GM12878 (cell line): ENCODE data around the gene ATP5PB.

ENCODE experiments used
- GABPA ChIP-seq: IDR thresholded peaks from 2 replicates; pipeline ENCODE4 v1.6.1; 2014; ENCODE audit warnings: antibody characterized with exemption, low read depth, mild to moderate bottlenecking, inconsistent platforms
- POLR2A ChIP-seq: IDR thresholded peaks from 2 replicates; pipeline ENCODE4 v1.6.1; 2011; ENCODE audit warnings: low read depth, mild to moderate bottlenecking, low read length
- POLR2AphosphoS2 ChIP-seq: IDR thresholded peaks from 2 replicates; pipeline ENCODE4 v1.6.1; 2011; ENCODE audit warnings: low read depth, mild to moderate bottlenecking, low read length, improper control_type of control experiment, moderate library complexity
- SMC3 ChIP-seq: IDR thresholded peaks from 2 replicates; pipeline ENCODE4 v1.6.1; 2011; ENCODE audit warnings: low read length, improper control_type of control experiment, borderline replicate concordance
- TF ChIP-seq, protein P1 (sequence below), 3 experiments: IDR thresholded peaks in 2 of 3; conservative IDR thresholded peaks in 1 of 3; 2 replicates each; pipeline ENCODE4 v1.5.1; 2011; ENCODE audit warnings: low read depth in 3 of 3, low read length in 3 of 3, mild to moderate bottlenecking in 3 of 3, control low read depth in 2 of 3, moderate library complexity in 2 of 3, inconsistent platforms in 1 of 3, mixed read lengths in 1 of 3; ENCODE audit not compliant: control insufficient read depth in 2 of 3, insufficient read depth in 1 of 3; ENCODE audit errors: extremely low read depth in 1 of 3
- TF ChIP-seq, protein P2 (sequence below): IDR thresholded peaks from 2 replicates; pipeline ENCODE4 v1.6.1; 2012; ENCODE audit warnings: low read depth, low read length, improper control_type of control experiment
- TF ChIP-seq, protein P3 (sequence below): IDR thresholded peaks from 2 replicates; pipeline ENCODE4 v1.6.1; 2012; ENCODE audit warnings: improper control_type of control experiment, low read depth, low read length; ENCODE audit not compliant: insufficient replicate concordance

DNA sequence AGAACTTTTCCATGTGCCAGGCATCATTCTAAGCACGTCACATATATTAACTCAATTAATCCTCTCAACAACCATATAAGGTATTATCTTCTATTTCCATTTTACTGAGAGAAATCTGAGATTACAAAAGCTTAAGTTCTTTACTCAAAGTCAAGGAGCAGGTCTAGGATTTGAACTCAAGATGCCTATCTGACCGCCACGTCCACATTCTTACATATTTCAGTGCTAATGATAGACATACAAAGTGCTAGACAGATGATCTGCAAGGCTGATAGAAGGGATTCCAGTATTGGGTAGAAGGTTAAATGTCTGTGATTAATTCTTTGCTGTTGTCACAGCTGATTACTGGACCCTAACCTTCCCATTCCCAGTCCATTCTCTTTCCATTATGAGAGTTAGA lies 4.4 kb downstream of the ATP5PB start:
- TF ChIP-seq, protein P1, sequence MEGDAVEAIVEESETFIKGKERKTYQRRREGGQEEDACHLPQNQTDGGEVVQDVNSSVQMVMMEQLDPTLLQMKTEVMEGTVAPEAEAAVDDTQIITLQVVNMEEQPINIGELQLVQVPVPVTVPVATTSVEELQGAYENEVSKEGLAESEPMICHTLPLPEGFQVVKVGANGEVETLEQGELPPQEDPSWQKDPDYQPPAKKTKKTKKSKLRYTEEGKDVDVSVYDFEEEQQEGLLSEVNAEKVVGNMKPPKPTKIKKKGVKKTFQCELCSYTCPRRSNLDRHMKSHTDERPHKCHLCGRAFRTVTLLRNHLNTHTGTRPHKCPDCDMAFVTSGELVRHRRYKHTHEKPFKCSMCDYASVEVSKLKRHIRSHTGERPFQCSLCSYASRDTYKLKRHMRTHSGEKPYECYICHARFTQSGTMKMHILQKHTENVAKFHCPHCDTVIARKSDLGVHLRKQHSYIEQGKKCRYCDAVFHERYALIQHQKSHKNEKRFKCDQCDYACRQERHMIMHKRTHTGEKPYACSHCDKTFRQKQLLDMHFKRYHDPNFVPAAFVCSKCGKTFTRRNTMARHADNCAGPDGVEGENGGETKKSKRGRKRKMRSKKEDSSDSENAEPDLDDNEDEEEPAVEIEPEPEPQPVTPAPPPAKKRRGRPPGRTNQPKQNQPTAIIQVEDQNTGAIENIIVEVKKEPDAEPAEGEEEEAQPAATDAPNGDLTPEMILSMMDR (IDR thresholded peaks at IDR 0.05 in 2 of 3, conservative IDR thresholded peaks at IDR 0.05 in 1 of 3; ENCODE audit: control insufficient read depth in 2 of 3, extremely low read depth in 1 of 3, insufficient read depth in 1 of 3, low read depth in 3 of 3, low read length in 3 of 3), result no peak
- TF ChIP-seq SMC3 (no peak), GABPA (no peak), POLR2A (no peak), POLR2AphosphoS2 (no peak)
- TF ChIP-seq, protein P2, sequence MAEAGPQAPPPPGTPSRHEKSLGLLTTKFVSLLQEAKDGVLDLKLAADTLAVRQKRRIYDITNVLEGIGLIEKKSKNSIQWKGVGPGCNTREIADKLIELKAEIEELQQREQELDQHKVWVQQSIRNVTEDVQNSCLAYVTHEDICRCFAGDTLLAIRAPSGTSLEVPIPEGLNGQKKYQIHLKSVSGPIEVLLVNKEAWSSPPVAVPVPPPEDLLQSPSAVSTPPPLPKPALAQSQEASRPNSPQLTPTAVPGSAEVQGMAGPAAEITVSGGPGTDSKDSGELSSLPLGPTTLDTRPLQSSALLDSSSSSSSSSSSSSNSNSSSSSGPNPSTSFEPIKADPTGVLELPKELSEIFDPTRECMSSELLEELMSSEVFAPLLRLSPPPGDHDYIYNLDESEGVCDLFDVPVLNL, result no peak
- TF ChIP-seq, protein P3, sequence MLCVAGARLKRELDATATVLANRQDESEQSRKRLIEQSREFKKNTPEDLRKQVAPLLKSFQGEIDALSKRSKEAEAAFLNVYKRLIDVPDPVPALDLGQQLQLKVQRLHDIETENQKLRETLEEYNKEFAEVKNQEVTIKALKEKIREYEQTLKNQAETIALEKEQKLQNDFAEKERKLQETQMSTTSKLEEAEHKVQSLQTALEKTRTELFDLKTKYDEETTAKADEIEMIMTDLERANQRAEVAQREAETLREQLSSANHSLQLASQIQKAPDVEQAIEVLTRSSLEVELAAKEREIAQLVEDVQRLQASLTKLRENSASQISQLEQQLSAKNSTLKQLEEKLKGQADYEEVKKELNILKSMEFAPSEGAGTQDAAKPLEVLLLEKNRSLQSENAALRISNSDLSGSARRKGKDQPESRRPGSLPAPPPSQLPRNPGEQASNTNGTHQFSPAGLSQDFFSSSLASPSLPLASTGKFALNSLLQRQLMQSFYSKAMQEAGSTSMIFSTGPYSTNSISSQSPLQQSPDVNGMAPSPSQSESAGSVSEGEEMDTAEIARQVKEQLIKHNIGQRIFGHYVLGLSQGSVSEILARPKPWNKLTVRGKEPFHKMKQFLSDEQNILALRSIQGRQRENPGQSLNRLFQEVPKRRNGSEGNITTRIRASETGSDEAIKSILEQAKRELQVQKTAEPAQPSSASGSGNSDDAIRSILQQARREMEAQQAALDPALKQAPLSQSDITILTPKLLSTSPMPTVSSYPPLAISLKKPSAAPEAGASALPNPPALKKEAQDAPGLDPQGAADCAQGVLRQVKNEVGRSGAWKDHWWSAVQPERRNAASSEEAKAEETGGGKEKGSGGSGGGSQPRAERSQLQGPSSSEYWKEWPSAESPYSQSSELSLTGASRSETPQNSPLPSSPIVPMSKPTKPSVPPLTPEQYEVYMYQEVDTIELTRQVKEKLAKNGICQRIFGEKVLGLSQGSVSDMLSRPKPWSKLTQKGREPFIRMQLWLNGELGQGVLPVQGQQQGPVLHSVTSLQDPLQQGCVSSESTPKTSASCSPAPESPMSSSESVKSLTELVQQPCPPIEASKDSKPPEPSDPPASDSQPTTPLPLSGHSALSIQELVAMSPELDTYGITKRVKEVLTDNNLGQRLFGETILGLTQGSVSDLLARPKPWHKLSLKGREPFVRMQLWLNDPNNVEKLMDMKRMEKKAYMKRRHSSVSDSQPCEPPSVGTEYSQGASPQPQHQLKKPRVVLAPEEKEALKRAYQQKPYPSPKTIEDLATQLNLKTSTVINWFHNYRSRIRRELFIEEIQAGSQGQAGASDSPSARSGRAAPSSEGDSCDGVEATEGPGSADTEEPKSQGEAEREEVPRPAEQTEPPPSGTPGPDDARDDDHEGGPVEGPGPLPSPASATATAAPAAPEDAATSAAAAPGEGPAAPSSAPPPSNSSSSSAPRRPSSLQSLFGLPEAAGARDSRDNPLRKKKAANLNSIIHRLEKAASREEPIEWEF, result no peak
